SIG-M5 treated with dmso at 0.1 percent for 504 hours (cell line): ENCODE measurements around the gene LAMA1.
A peak's percentile ranks its signal among the peaks of the same experiment; 100 is the strongest.
"Not testable (repeated sequence)": the region's sequence is repeated elsewhere in the genome, so short reads cannot be mapped to it uniquely, and the experiment has no call there.

ENCODE experiments used
- DNase-seq: peaks from one replicate; lab custom pipeline; 2025; ENCODE audit not compliant: unreplicated experiment; lab: John Stamatoyannopoulos, UW

Gene LAMA1

GRCh38 chr18:7117390-7118355, at the start of gene LAMA1:
TSS of gene LAMA1 (minus strand) at chr18:7117797. CDS start at chr18:7117720, 77 bp downstream.
- DNase-seq: no peak

DNA sequence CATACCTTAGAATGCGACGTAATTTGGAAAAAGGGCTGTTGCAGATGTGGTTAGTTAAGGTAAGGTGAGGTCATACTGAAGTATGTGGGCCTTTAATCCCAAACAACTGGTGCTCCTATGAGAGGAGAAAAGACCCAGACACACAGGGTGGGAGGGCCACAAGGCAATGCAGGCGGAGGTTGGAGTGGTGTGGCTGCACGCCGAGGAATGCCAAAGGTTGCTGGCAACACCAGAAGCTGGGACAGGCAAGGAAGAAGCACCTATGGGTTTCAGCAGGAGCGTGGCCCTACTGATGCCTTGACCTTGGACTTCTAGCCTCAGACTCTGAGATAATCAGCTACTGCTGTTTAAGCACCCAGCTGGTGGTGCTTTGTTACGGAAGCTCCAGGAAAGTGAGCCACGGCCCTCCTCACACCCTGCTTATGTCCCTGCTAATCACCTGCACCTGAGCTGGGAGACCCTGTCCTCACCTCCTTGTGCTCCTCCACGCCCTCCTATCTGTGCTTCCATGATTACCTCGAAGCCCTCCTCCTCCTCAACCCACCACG, 48.3 kb upstream of the LAMA1 start:
- DNase-seq: no peak

DNA sequence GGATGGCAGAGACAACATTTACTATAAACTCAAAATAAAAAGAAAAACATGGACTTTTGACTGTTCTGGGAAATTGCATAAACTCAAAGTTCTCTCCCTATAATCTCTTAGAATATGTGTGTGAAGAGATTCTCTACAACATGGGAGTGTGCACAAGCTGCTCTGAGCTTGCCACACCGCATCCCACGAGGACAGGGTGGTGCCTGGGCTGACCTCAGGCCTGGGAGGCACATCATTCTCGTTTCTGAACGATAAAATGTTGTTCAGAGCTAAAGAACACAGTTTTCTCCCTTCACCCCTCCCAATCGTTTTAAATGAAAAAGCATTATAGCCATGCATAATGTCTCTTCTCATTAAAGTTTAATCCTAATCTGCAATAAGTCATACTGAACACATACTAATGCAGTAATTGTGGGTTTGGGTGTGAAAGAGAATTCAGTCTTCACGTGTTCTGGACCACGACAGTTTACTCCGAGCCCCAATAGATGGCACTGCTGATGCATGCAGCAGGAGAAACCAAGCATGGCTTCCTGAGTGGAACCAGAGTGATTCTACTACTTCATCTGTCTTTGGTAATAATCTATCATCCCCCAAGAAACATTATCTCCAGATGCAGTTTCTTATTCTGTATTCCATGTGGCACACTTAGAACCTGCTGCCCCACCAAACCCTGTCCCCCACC, 46.9 kb upstream of the LAMA1 start:
- peak; percentile 1 for DNase-seq

DNA sequence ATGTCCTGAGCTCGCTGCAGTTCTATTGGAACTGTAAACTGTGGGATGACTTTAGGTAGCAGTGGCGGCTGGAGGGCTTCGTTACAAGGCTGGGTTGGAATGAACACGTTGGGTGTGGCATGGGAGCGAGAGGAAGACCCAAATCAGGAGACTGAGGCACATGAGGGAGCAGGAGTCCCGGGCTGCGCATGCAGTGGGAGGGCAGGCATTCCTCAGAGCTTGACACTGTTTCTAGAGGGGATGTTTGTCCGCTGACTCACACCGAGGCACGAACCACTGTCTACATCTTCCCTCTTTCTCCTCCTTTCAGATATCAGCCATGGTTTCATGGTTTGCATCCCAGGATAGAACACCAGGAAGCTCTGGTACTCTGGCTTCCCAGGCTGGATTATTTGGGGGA, 40.6 kb upstream of the LAMA1 start:
- no peak for DNase-seq

GRCh38 chr18:7157760-7158159, 40.2 kb upstream of the LAMA1 start:
- DNase-seq: no peak

DNA sequence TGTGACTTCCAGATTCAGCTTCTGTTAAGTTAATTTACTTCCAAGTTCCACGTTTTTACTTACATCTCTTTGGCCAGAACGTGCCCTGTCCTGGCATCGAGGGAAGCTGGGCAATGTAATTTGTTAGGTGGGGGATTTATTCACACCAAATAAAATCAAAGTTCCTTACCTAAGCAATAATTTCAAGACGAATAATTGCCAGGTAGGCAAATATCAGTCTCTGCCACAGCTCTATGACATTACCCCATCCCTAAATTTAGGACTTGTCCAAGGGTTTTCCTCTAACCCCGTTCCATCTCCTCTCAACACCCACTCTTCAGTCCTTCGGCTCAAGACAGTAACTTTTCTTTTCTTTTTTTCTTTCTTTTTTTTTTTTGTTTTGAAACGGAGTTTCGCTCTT, 38.3 kb upstream of the LAMA1 start:
- no peak for DNase-seq

DNA sequence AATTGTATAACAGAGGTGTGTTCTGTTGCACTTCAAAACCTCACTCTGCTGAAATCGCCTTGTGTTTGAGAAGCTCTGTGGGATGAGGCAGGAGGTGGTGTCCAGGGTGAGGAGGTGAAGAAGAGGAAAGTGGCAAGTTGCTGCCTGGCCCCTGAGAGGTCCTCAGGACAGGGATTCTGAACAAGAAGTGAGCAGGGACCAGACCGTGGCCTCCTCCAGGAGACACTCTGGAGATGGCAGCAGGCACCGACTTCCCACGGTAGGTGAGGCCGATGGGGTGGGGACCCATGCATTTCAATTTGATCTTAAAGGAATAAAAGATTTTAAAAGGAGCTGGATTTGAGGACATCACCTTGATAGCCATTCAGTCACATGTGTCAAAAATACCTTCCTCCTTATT, 37.5 kb upstream of the LAMA1 start:
- DNase-seq: no peak

GRCh38 chr18:7152440-7152839, 34.8 kb upstream of the LAMA1 start:
- DNase-seq: no peak

GRCh38 chr18:7147399-7147798, 29.8 kb upstream of the LAMA1 start:
- no peak for DNase-seq

GRCh38 chr18:7146067-7146466, 28.5 kb upstream of the LAMA1 start:
- DNase-seq: no peak

DNA sequence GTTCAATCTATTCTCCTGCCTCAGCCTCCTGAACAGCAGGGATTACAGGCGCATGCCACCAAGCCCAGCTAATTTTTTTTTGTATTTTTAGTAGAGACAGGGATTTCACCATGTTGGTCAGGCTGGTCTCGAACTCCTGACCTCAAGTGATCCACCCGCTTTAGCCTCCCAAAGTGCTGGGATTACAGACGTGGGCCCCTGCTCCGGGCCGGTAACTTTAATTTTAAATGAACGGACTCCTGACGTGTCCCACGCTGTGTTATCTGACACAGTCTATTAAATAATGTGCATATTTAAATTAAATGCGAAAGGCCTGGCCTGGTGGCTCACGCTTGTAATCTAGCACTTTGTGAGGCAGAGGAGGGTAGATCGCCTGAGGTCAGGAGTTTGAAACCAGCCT, 27.3 kb upstream of the LAMA1 start:
- not testable (repeated sequence) for DNase-seq

DNA sequence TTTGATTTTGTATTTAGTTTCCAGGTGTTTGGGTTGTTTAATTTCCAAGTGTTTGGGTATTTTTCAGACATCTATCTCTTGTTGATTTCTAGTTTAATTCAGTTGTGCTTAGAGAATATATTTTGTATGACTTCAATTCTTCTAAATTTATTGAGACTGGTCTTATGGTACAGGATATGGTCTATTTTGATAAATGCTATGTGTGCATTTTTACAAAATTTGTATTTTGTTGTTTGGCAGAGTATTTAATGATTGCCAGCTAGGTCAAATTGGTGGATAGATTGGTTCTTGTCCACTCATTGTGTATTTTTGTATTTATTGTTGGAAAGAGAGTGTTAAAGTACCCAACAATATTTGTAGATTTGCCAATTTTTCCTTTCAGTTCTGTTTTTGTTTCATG, 23.7 kb upstream of the LAMA1 start:
- DNase-seq: no peak

GRCh38 chr18:7139409-7139808, 21.8 kb upstream of the LAMA1 start:
- DNase-seq: no peak

DNA sequence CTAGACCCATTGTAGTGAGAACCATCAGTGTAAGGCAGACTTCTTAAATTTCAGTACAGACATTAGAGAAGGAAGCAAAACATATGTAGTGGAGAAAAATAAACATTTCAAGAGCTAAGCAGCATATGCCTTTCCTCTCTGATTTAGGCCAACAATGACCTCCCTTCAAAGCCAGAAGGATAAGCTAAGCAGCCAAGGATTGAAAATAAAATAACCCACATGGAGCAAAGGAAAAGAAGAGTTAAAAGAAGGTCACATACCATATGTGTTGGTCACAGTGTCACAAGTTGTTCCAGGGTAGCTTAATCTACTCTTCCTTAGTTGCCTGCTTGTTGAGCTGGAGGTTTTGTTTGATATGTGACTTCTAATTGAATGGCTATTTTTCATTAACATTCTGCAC, 15.6 kb upstream of the LAMA1 start:
- DNase-seq: no peak

- no peak for DNase-seq
Observed at GRCh38 chr18:7132356-7133150, 15.0 kb upstream of the LAMA1 start.

GRCh38 chr18:7122376-7122775, 4.8 kb upstream of the LAMA1 start:
- no peak for DNase-seq

- DNase-seq: no peak
Observed at GRCh38 chr18:7116792-7117389, 706 bp downstream of the LAMA1 start.

- DNase-seq: no peak
Observed at GRCh38 chr18:7116001-7116730, 1.4 kb downstream of the LAMA1 start.

DNA sequence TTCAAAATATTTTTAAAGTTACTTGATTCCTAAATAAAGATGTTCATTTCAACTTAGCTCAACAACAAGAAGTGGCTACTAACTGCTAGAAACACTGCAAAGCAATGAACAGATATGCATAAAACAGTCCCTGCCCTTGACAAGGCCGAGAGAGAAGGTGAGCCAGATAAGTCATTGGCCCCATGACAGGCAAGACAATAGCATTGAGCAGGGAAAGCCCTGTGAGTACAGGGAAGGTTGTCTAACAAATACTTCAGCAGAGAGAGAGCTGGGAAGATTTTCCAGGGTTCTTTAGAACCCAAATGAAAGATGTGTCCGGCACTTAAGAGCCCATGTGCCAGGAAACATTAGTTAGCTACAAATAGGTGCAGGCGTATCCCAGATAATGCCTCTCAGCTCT, 4.7 kb downstream of the LAMA1 start:
- DNase-seq: no peak

DNA sequence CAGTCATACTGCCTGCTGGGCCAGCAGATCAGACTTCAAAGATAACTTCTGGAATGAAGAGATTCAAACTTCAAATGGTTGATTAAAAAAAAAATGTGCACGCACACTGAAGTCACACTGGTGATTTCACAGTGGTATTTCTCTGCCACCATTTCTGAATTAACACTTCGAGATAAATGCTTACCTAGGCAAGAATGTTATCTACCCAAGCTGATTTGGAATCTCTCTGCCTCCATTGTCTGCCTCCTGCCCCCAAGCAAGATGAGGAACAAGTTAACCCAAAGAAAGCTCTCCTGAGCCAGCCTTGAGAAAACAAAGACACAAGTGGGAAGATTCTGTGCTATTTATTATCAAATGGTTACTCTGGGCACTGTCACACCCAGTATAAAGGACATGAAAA, 6.5 kb downstream of the LAMA1 start:
- DNase-seq: no peak
